Activated CD4-positive, alpha-beta T cell treated with anti-CD3 and anti-CD28 coated beads, Interleukin-2, amount 50 U/mL, for 24 hours (primary cell): ENCODE data around the gene HYDIN.
"Not testable (repeated sequence)": the region's sequence is repeated elsewhere in the genome, so short reads cannot be mapped to it uniquely, and the experiment has no call there.

Source experiments
- DNase-seq, 2 donors: peaks; one replicate each; pipeline ENCODE4 v3.0.0-alpha.2; 2020; ENCODE audit warnings: low read depth in 1 of 2, low spot score in 1 of 2

The HYDIN gene

GRCh38 chr16:70882311-70882710, 348.2 kb downstream of the HYDIN start:
- DNase-seq = not testable (repeated sequence)

- not testable (repeated sequence) for DNase-seq
These were observed 352.6 kb downstream of the HYDIN start for GRCh38 chr16:70877895-70878294.

DNA sequence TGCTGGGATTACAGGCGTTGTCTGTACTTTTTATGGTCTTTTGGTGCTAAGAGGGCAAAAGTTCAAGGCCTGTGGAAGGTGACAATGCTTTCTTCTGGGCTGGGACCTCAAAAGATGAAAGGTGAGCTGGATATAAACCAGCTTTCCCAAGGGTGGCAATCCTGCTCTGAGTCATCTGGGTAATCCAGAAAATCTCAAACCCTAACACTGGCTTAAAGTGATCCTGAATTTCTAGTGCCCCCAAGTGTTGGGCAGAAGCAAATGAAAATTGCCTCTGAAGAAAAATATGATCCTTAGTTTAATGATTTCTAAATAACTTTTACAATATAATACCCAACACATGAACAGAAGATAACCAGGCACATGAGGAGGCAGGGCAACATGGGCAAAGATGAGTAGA, 354.1 kb downstream of the HYDIN start:
- DNase-seq = not testable (repeated sequence)

GRCh38 chr16:70864698-70865097, 365.8 kb downstream of the HYDIN start:
- not testable (repeated sequence) for DNase-seq

DNA sequence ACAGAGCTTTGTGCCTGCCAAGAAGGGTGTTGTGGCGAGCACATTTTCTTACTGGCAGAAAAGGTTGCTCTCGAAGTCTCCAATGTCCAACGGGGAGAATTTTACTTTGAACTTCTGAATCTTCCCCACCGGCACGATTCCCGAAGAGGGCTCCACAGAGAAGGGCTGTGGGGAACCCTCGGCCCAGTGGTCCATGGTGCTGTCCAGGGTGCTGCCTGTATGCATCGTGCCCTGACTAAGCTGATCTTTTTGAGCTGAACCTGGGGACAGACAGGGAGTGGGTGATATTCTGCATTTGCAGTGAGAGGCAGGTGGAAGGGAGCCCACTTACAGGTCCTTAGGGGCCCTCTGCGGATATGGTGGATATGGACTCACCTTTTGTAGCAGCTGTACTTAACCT, 368.5 kb downstream of the HYDIN start:
- DNase-seq = not testable (repeated sequence)

DNA sequence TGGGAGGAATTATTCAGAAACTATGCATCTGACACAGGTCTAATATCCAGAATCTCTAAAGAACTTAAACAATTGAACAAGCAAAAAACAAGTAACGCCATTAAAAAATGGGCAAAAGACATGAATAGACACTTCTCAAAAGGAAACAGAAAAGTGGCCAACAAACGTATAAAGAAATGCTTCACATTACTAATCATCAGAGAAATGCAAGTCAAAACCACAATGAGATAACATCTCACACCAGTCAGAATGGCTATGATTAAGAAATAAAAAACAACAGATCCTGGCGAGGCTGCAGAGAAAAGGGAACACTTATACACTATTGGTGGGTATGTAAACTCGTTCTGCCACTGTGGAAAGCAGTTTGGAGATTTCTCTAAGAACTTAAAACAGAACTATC, 379.2 kb downstream of the HYDIN start:
- not testable (repeated sequence) for DNase-seq

DNA sequence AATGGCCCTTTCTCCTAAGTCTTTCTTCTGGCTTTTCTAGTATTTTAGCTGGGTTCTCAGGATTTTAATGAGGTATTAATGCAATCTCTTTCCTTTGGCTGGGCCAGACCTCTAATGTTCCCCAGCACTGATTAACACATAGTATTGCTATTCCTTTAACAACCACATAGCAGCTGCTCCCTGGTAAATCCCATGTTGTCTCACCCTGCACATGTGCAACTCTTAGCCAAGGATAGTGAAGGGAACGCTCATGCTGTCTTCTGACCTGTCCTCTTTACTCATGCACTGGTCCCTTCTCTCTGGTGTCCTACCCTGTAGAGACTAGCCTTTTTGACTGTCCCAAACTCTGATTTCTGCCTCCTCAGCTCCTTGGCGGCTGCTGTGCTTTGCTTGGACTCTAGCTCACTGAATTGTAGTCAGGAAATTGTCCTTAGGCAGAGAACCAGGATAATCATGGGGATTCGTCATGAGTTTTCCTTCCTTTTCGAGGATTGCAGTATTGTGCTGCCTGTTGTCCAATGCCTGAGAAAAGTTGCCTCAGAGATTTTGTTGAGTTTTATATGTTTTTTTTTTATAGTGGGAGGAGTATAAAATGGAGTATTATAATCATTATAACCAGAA, 406.9 kb downstream of the HYDIN start:
- not testable (repeated sequence) for DNase-seq

DNA sequence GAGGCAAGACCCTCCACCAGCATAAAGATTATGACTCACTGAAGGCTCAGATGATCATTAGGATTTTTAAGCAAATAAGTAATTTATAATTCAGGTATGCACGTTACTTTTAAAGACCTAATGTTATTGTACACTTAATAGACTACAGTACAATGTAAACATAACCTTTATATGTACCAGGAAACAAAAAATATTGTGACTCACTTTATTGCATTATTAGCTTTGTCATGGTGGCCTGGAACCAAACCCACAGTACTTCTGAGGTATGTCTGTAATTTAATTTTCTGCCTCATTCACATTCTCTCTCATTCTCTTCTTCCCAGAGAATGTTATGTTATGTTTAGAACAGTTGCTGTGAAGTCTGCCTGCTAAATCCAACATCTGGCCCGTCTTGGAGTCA, 407.8 kb downstream of the HYDIN start:
- DNase-seq = not testable (repeated sequence)

DNA sequence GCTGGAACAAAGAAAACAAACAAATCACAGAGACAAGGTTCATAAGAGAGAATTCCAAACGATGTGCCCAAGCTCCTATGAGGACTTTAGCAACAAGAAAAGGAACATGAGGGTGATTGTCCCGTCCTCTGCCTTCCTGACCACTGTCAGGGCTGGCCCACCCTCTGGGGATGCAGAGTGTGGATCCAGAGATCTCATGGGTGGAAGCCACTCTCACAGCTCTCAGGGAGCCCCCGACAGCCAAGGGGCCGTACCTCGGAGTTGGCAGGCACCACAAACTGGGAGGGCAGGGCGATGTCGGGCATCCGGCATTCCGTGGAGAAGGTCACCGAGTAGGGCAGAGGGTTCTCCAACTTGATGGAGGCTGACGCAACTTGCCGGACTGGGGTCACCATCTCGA, 412.4 kb downstream of the HYDIN start:
- not testable (repeated sequence) for DNase-seq

DNA sequence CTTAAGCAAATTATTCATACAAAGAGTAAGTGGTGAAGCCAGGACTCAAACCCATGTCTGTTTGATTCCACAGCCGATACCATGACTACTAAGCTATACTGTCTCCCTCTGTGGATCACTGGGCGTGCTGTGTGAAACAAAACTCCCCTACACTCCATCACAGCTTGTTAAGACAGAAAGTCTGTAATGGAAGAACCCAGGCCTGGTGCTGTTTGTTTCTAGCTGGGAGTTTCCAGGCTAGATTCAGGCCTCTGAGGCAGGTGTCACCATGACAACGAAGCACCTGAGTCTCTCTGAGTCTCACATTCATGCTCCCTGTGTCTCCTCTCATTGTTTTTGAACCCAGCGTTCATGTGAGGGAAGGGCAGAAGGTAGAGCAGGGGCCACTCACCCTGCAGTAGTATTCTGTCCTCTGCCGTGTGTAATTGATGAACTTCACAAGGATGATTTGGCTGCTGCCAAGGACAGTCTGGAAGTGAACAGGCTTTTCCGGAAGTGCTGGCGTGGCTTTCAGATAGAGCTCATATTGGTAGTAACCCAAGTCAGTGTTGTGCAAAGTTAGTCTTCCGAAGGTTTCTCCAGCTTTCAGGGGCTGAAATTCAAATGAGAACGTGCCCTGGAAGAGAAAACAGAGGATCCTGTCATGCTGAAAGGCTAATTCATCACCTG, 421.0 kb downstream of the HYDIN start:
- no peak for DNase-seq

DNA sequence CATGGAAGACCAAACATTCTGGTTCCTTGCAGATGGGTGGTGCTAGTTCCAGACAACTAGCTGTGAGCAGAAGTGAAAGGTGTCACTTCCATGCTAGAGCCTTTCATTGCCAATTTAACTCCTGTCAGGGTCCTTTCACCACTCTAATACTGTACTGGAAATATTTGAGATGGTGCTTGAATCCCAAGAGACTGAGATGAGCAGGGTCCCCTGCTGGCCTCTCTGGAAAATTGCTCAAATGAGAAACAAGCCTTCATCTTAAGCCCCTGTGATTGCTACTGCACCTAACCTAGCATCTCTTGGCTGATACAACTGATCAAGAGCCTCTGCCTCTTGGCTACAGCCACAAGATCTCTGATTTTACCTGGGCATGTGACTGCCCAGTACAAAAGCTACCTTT, 422.2 kb downstream of the HYDIN start:
- DNase-seq = no peak

GRCh38 chr16:70805787-70806186, 424.7 kb downstream of the HYDIN start:
- no peak for DNase-seq

- DNase-seq = no peak
These were observed 425.1 kb downstream of the HYDIN start for GRCh38 chr16:70805380-70805779.

DNA sequence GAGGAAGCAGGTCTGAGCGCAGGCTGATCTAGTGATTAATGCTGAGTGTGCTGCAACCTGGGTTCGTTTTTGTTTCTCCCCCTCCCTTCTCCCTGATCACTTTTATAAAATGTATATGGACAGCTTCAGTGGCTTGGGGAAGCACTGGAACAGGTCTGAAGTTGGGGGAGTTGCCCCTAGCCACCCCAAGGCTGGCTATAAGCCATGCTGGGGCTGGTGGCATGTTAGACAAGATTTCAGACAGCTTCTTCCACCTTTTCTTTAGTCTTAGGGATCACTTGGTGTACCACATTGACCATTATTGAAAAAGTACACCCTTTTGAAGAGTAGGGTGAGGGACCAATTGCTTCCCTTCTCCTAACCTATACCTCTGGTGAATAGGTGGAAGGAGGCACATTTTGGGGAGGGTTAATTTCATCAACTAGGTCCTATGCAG, 425.8 kb downstream of the HYDIN start:
- DNase-seq = no peak

GRCh38 chr16:70804153-70804733, 426.3 kb downstream of the HYDIN start:
- DNase-seq = no peak

- DNase-seq = no peak
These were observed 427.2 kb downstream of the HYDIN start for GRCh38 chr16:70803319-70803718.

DNA sequence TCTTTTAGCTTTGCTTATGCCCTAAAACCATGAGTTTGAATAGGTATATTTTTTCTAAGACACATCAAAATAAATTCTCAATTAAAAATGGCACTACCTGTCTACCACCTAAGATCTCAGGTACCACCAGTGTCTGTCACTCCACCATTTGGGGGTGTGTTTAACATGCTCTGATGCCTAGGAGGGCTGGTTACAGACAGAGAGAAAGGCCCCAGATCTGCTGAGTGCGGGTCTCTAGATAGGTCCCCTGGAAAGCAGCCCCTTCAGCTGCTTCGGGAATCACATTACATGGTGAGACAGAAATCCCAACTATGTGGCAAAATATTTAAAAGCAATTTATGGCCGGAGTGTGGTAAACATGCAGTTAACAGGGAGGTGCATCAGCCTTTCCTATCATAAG, 428.9 kb downstream of the HYDIN start:
- DNase-seq = no peak

- DNase-seq = peak; percentile 94 to 95
These were observed 429.6 kb downstream of the HYDIN start, which contains the start of gene VAC14 for GRCh38 chr16:70800781-70801480. Gene VAC14, minus strand, starts transcription at chr16:70801158. Its CDS starts 258 bp downstream, at chr16:70800900.

GRCh38 chr16:70800311-70800710, 430.2 kb downstream of the HYDIN start:
- DNase-seq = no peak

DNA sequence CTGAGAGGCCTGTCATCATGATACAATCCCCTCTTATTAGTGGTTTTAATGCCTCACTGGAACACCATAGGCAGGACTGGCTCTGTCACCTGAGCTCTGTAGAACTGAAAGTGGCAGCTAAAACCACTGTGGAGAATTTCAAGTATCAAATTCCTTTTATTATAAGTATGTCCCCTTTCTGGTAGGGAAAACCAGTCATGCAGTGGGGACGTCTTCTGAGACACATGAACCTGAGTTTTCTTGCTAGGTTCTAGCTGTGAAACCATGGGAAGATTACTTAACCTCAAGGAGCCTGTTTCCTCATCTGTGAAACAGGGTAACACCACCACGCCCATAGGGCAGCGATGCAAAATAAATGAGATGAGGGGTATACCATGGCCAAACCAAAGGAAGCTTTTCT, 434.2 kb downstream of the HYDIN start:
- DNase-seq = no peak

- no peak for DNase-seq
These were observed 435.1 kb downstream of the HYDIN start for GRCh38 chr16:70795296-70795912.
